Common myeloid progenitor, CD34-positive (primary cell): ENCODE results near the gene PARP12.

Source experiments
- CTCF ChIA-PET: fragments of 350-600 bp; sonication (Branson Sonifier 250); formaldehyde crosslinking; loops from one replicate; lab custom pipeline; 2021; ENCODE audit warnings: antibody characterized with exemption; lab: Charles Lee
- POLR2A ChIA-PET: fragments of 350-600 bp; sonication (Branson Sonifier 250); formaldehyde crosslinking; loops from one replicate; lab custom pipeline; 2021; ENCODE audit warnings: antibody characterized with exemption; lab: Charles Lee
- DNase-seq, 3 donors: peaks; one replicate each; pipeline versions ENCODE4 v3.0.0 to v3.0.0-alpha.2; 2013
- H3K27ac ChIP-seq, 2 experiments: 1 replicate in 1 of 2; 2 replicates in 1 of 2; pipeline ENCODE4 v1.7.0; 2013; ENCODE audit warnings: inconsistent platforms in 2 of 2, low read length in 2 of 2, mild to moderate bottlenecking in 2 of 2, low read depth in 1 of 2, moderate library complexity in 1 of 2; ENCODE audit not compliant: severe bottlenecking in 2 of 2, insufficient read depth in 1 of 2, poor library complexity in 1 of 2
- H3K27me3 ChIP-seq, 5 experiments: replicated peaks in 2 of 5; 1 replicate in 3 of 5; 2 replicates in 2 of 5; pipeline versions ENCODE4 v1.6.1 to v1.7.0; 2013; ENCODE audit warnings: low read length in 4 of 5, mild to moderate bottlenecking in 2 of 5, moderate library complexity in 2 of 5, inconsistent platforms in 1 of 5; ENCODE audit not compliant: insufficient read depth in 5 of 5, control insufficient read depth in 4 of 5
- H3K36me3 ChIP-seq, 4 experiments: 1 replicate in 2 of 4; 2 replicates in 2 of 4; pipeline versions ENCODE4 v1.6.1 to v1.7.0; 2013; ENCODE audit warnings: low read length in 3 of 4, control low read depth in 1 of 4, mild to moderate bottlenecking in 1 of 4; ENCODE audit not compliant: control insufficient read depth in 4 of 4, insufficient read depth in 4 of 4
- H3K4me1 ChIP-seq, 4 experiments: 1 replicate in 3 of 4; 2 replicates in 1 of 4; pipeline versions ENCODE4 v1.6.1 to v1.7.1; 2013; ENCODE audit warnings: low read length in 3 of 4, mild to moderate bottlenecking in 3 of 4, control low read depth in 1 of 4, inconsistent platforms in 1 of 4, moderate library complexity in 1 of 4; ENCODE audit not compliant: control insufficient read depth in 4 of 4, insufficient read depth in 4 of 4; ENCODE audit errors: control extremely low read depth in 1 of 4
- H3K4me3 ChIP-seq, 7 experiments: 1 replicate in 4 of 7; 2 replicates in 3 of 7; pipeline versions ENCODE4 v1.5.1 to v1.7.0; 2013; ENCODE audit warnings: mild to moderate bottlenecking in 7 of 7, low read length in 6 of 7, moderate library complexity in 6 of 7, inconsistent platforms in 2 of 7, low read depth in 2 of 7, control low read depth in 1 of 7; ENCODE audit not compliant: insufficient read depth in 4 of 7, control insufficient read depth in 1 of 7; ENCODE audit errors: extremely low read depth in 1 of 7
- H3K9me3 ChIP-seq, 5 experiments: 1 replicate in 4 of 5; 2 replicates in 1 of 5; pipeline versions ENCODE4 v1.6.1 to v1.7.1; 2013; ENCODE audit warnings: low read length in 4 of 5, mild to moderate bottlenecking in 2 of 5, inconsistent platforms in 1 of 5, low read depth in 1 of 5, moderate library complexity in 1 of 5; ENCODE audit not compliant: control insufficient read depth in 4 of 5, insufficient read depth in 2 of 5; ENCODE audit errors: control extremely low read depth in 1 of 5
- WGBS: methylation state at CpG from one replicate; pipeline ENCODE4 v1.1.5; 2013; ENCODE audit not compliant: insufficient coverage; 5-methylcytosine and 5-hydroxymethylcytosine counted together

PARP12 gene

DNA sequence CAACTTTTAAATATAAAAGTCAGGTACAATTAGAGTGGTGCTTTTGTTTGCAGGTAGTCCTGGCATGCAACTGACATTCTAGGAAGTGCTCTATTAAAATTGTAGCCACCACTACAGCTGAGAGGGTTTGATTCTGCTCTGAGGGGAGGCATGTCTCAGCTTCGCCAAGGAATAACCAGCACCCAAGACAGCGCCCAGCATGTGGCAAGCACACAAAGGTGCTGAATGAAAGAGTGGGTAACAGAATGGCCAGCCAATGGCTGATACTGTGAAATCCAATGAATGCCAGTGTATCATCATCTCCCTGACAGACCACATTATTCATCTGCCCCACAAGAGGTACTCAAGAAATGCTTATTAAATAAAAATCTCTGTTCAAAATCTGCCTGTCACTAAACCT, 6.9 kb downstream of the PARP12 start:
- Histone ChIP-seq H3K4me3 (no peak overlapping the region), H3K9me3 (no peaks in the 10 kb centered on the region), H3K27me3 (no peaks in the 10 kb centered on the region), H3K36me3 (peaks cover 4 to 18% (median 6%) of the 10 kb centered on the region in 4 experiments), H3K4me1 (peaks cover 0 to 27% (median 13%) of the 10 kb centered on the region in 4 experiments), H3K27ac (no peak overlapping the region)
- 100% methylated on average over 2 of the region's 2 CpGs for WGBS
- CTCF ChIA-PET: interaction anchor here (0.9 kb wide), 1 partner anchor 8 kb away, joined by 3 read pairs; no protein-coding TSS in a partner anchor
- POLR2A ChIA-PET: no interaction called here
- no peak for DNase-seq

DNA sequence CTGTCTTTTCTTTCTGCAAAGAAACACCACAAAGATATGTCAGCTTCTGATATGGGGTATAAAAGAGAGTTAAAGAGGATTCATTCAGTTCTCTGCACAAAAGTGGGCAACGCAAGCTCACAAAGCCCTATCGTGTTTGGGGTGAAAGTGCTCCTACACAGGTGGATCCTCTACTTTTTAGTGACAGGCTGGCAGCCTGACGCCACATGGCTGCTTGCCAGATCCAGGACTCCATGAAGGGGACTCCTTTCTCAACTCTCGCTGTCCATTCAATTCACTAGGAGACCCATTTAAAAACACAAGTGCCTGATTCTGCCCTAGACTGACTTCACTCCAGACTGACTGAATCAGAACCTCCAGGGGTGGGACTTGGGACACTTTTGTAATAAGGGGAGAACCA, 8.0 kb downstream of the PARP12 start:
- POLR2A ChIA-PET: no interaction called here
- Histone ChIP-seq H3K27ac (no peak overlapping the region), H3K4me3 (no peak overlapping the region), H3K4me1 (peaks cover 0 to 17% (median 7%) of the 10 kb centered on the region in 4 experiments), H3K9me3 (no peaks in the 10 kb centered on the region), H3K27me3 (no peaks in the 10 kb centered on the region), H3K36me3 (peaks cover 5 to 18% (median 9%) of the 10 kb centered on the region in 4 experiments)
- no peak for DNase-seq
- 100% methylated on average over 3 of the region's 4 CpGs for WGBS
- CTCF ChIA-PET: interaction anchor here (0.6 to 0.9 kb wide), 2 partner anchors 9 to 10 kb away, joined by 3 read pairs; no protein-coding TSS in a partner anchor

DNA sequence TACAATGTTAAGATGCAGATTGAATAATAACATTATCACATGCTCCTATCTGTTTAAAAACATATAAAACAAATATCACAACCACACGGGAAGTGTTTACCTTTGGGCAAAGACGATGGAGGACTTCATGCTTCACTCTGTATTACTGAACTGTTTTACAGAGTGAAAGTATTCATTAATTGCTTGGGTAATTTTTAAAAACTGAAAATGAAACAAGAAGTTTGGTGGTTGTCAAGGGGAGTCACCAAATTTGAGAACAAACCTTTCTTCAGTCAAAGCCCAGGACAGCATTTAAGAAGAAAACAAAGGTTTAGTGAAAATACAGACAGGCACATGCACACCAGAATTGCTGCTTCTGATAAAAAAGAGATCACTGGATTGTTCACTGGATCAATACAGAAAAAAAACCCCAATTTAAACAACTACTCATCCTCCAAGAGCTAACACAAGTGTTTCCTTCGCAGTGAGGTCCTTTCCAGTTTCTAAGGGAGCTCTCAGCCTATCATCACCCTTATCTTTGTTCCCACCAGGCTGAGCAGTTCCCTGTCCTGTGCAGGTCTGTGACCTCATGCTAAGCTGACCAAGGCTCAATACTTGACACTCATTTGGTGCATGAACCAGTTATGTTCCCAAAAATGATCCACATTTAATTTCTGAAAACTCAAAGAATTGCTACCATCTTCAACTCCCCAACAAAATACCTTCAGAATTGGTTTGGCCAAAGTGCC, 8.8 kb downstream of the PARP12 start:
- Histone ChIP-seq H3K27me3 (no peaks in the 10 kb centered on the region), H3K27ac (no peak overlapping the region), H3K4me1 (peaks cover 0 to 9% (median 3%) of the 10 kb centered on the region in 4 experiments), H3K4me3 (no peak overlapping the region), H3K9me3 (no peaks in the 10 kb centered on the region), H3K36me3 (peaks cover 8 to 18% (median 10%) of the 10 kb centered on the region in 4 experiments)
- 93% methylated on average over 3 of the region's 3 CpGs for WGBS
- POLR2A ChIA-PET: no interaction called here
- CTCF ChIA-PET: interaction anchor here (0.6 kb wide), 1 partner anchor 9 kb away, joined by 3 read pairs; no protein-coding TSS in a partner anchor
- no peak for DNase-seq

DNA sequence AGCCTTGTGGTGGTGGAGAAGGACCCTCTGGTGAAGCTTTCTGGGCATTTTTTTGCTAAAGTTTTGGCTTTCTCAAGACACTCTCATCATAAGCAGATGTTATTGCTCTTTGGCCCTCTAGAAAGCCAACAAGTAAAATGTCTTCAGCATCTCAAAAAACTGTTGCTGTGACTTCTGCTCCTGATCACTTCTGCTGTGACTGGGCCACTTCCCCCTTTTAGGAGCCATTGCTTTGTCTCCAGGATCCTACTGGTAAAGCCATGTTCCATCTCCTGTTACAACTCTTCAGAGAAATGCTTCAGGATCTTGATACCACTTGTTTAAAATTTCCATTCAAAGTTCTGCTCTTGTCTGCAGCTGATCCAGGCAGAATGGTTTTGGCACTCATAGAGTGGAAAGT, 10.9 kb downstream of the PARP12 start:
- DNase-seq: no peak
- Histone ChIP-seq H3K4me3 (no peak overlapping the region), H3K4me1 (peaks cover 0 to 2% (median 0%) of the 10 kb centered on the region in 4 experiments), H3K9me3 (no peaks in the 10 kb centered on the region), H3K27ac (no peak overlapping the region), H3K36me3 (peaks cover 6 to 16% (median 12%) of the 10 kb centered on the region in 4 experiments), H3K27me3 (no peaks in the 10 kb centered on the region)
- CTCF ChIA-PET: interaction anchor here (1.3 kb wide), 1 partner anchor 26 kb away, joined by 4 read pairs; no protein-coding TSS in a partner anchor
- POLR2A ChIA-PET: no interaction called here

DNA sequence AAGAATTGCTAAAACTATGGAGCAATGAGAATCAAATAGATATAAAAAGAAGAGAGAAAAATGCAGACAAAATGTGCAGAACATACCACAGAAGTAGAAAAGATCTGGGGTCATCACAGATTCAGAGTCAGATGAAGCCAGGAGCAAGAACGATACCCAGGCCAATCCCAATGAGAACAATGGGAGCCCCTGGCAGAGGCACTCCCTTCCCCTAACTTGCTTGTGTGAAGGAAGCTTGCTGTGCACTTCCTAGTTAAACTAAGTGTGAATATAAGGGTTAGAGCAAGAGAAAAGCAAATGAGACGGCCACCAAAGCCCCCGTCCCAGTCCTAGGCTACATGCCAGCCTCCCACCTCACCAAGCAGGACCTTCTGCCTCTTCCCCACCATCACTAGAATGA, 12.7 kb downstream of the PARP12 start:
- H3K27ac ChIP-seq: no peak overlapping the region
- 100% methylated on average over 1 of the region's 3 CpGs for WGBS
- peaks cover 11 to 27% (median 16%) of the 10 kb centered on the region in 4 experiments for H3K36me3 ChIP-seq
- no peaks in the 10 kb centered on the region for H3K27me3 ChIP-seq
- POLR2A ChIA-PET: no interaction called here
- CTCF ChIA-PET: no interaction called here
- no peak for DNase-seq
- H3K4me3 ChIP-seq: no peak overlapping the region
- peaks cover 0 to 2% (median 0%) of the 10 kb centered on the region in 4 experiments for H3K4me1 ChIP-seq
- no peaks in the 10 kb centered on the region for H3K9me3 ChIP-seq

DNA sequence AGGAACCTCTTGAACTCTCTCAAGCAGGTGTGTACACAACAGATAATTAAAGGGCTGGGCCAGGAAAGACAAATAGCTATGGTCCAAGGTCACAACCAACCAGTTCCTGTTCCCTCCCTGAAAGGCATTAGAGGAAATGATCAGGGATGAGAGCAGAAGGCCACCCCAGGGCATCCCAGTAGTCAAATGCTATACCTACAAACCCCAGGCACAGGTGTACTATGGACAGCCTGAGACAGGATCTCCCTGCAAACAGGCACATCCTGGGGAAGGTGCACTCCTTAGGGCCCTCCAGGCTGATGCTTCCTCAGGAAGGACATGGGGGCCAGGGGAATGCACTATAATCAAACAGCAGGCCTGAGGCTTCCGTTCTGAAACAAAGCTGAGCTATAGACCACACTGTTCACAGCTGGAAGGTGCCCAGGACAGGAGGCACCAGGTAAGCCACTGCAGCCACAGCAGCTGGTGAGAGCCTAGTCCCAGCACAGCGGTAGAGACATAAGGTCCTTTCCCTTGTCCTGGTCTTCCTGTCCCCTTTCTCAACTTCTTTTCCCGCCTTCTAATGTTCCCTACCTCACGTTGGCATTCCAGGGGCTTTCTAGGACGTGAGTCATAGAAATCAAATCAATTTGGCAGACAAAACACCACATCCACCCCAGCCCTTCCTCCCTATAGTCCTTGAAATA, 13.3 kb downstream of the PARP12 start:
- no peak overlapping the region for H3K27ac ChIP-seq
- peaks cover 11 to 25% (median 14%) of the 10 kb centered on the region in 4 experiments for H3K36me3 ChIP-seq
- DNase-seq: no peak
- no peaks in the 10 kb centered on the region for H3K9me3 ChIP-seq
- WGBS: 97% methylated on average over 5 of the region's 5 CpGs
- POLR2A ChIA-PET: no interaction called here
- no peaks in the 10 kb centered on the region for H3K27me3 ChIP-seq
- H3K4me1 ChIP-seq: peaks cover 0 to 2% (median 0%) of the 10 kb centered on the region in 4 experiments
- H3K4me3 ChIP-seq: no peak overlapping the region
- CTCF ChIA-PET: no interaction called here

DNA sequence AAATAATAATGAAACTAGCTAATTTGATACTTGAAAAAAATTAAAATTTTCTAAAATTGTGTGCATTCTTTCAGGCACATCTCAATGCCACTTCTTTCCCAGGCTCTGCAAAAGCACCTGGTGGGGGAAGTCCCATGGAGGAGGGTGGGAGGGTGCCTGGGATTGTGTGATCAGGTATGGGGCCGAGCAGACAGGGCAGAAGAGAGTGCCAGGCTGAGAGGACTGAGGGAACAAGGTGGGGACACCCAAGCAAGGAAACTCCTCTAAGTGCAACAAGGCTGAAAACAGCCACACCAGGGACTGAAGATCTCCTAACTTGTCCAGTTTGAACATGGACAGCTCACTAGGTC, 13.8 kb downstream of the PARP12 start:
- H3K4me1 ChIP-seq: no peaks in the 10 kb centered on the region
- 100% methylated on average over 1 of the region's 1 CpG for WGBS
- POLR2A ChIA-PET: no interaction called here
- H3K27me3 ChIP-seq: no peaks in the 10 kb centered on the region
- H3K4me3 ChIP-seq: no peak overlapping the region
- H3K27ac ChIP-seq: no peak overlapping the region
- no peak for DNase-seq
- H3K9me3 ChIP-seq: no peaks in the 10 kb centered on the region
- H3K36me3 ChIP-seq: peaks cover 10 to 26% (median 11%) of the 10 kb centered on the region in 4 experiments
- CTCF ChIA-PET: no interaction called here
